HEK293 (cell line): ENCODE data around the gene NOS1.
"Not testable (repeated sequence)": the region's sequence is repeated elsewhere in the genome, so short reads cannot be mapped to it uniquely, and the experiment has no call there.

Source experiments
- CTCF ChIA-PET: fragments of 350-600 bp; formaldehyde crosslinking; extraction: SDS; loops from one replicate; lab custom pipeline; 2021; ENCODE audit warnings: antibody characterized with exemption; lab: Yijun Ruan, JAX
- POLR2A ChIA-PET: fragments of 300-600 bp; formaldehyde crosslinking; extraction: SDS; loops from one replicate; lab custom pipeline; 2020; ENCODE audit warnings: antibody characterized with exemption, inconsistent platforms; lab: Yijun Ruan, JAX
- H3K27ac ChIP-seq: fragments of 200-500 bp; sonication (Bioruptor generic); 2 replicates; pipeline ENCODE4 v1.5.1; 2014; ENCODE audit warnings: low read depth, low read length, control low read depth, inconsistent platforms; ENCODE audit errors: extremely low read depth
- H3K36me3 ChIP-seq, 2 experiments: fragments of 200-500 bp in 1 of 2; sonication (Bioruptor generic) in 1 of 2; 1 replicate in 1 of 2; 2 replicates in 1 of 2; pipeline ENCODE4 v1.5.1; 2014 to 2017; ENCODE audit warnings: inconsistent platforms in 2 of 2, low read length in 2 of 2; ENCODE audit not compliant: control insufficient read depth in 2 of 2, insufficient read depth in 1 of 2
- H3K4me1 ChIP-seq: fragments of 200-500 bp; sonication (Bioruptor generic); 2 replicates; pipeline ENCODE4 v1.5.1; 2014; ENCODE audit warnings: mild to moderate bottlenecking, low read length, inconsistent platforms; ENCODE audit not compliant: control insufficient read depth, insufficient read depth
- H3K4me3 ChIP-seq: 2 replicates; pipeline ENCODE4 v1.5.1; 2011; ENCODE audit warnings: low read depth, mild to moderate bottlenecking, control low read depth, low read length, moderate library complexity
- H3K9me3 ChIP-seq: fragments of 200-500 bp; sonication (Bioruptor generic); 2 replicates; pipeline ENCODE4 v1.5.1; 2014; ENCODE audit warnings: low read depth, low read length, inconsistent platforms; ENCODE audit not compliant: control insufficient read depth, insufficient read depth
- ATF2 ChIP-seq: fragments of 450-650 bp; formaldehyde crosslinking; IDR thresholded peaks from 2 replicates; pipeline ENCODE4 v1.5.1; 2016; ENCODE audit warnings: missing biosample characterization, missing genetic modification characterization, low read depth
- BCL11B ChIP-seq: fragments of 450-650 bp; formaldehyde crosslinking; IDR thresholded peaks from 2 replicates; pipeline ENCODE4 v1.5.1; 2016; ENCODE audit warnings: low read depth, missing biosample characterization, missing genetic modification characterization
- HOXC10 ChIP-seq: sonication (generic); formaldehyde crosslinking; IDR thresholded peaks from 2 replicates; pipeline ENCODE4 v1.8.1; 2023; ENCODE audit warnings: mild to moderate bottlenecking, missing genetic modification reagents
- OSR2 ChIP-seq: fragments of 450-650 bp; formaldehyde crosslinking; IDR thresholded peaks from 2 replicates; pipeline ENCODE4 v1.5.1; 2016; ENCODE audit warnings: missing biosample characterization, missing genetic modification characterization
- PRDM10 ChIP-seq: fragments of 450-650 bp; formaldehyde crosslinking; IDR thresholded peaks from 2 replicates; pipeline ENCODE4 v1.5.1; 2016; ENCODE audit warnings: missing biosample characterization, missing genetic modification characterization
- RBAK ChIP-seq: fragments of 450-650 bp; formaldehyde crosslinking; IDR thresholded peaks from 2 replicates; pipeline ENCODE4 v1.5.1; 2016; ENCODE audit warnings: missing biosample characterization, missing genetic modification characterization
- REPIN1 ChIP-seq: fragments of 450-650 bp; formaldehyde crosslinking; IDR thresholded peaks from 2 replicates; pipeline ENCODE4 v1.5.1; 2017; ENCODE audit warnings: missing biosample characterization, missing genetic modification characterization, low read depth
- SCRT1 ChIP-seq: fragments of 450-650 bp; formaldehyde crosslinking; IDR thresholded peaks from 2 replicates; pipeline ENCODE4 v1.5.1; 2016; ENCODE audit warnings: missing biosample characterization, missing genetic modification characterization, borderline replicate concordance
- SP2 ChIP-seq: fragments of 450-650 bp; formaldehyde crosslinking; IDR thresholded peaks from 2 replicates; pipeline ENCODE4 v1.5.1; 2016; ENCODE audit warnings: missing biosample characterization, missing genetic modification characterization
- SP3 ChIP-seq: fragments of 450-650 bp; formaldehyde crosslinking; IDR thresholded peaks from 2 replicates; pipeline ENCODE4 v1.5.1; 2016; ENCODE audit warnings: missing biosample characterization, missing genetic modification characterization
- TSHZ1 ChIP-seq: fragments of 450-650 bp; formaldehyde crosslinking; IDR thresholded peaks from 2 replicates; pipeline ENCODE4 v1.5.1; 2016; ENCODE audit warnings: missing biosample characterization, missing genetic modification characterization, borderline replicate concordance
- ZBTB20 ChIP-seq: fragments of 450-650 bp; formaldehyde crosslinking; IDR thresholded peaks from 2 replicates; pipeline ENCODE4 v1.5.1; 2016; ENCODE audit warnings: missing biosample characterization, missing genetic modification characterization
- ZNF112 ChIP-seq: fragments of 450-650 bp; formaldehyde crosslinking; IDR thresholded peaks from 2 replicates; pipeline ENCODE4 v1.5.0; 2017; ENCODE audit warnings: missing biosample characterization, missing genetic modification characterization
- ZNF280D ChIP-seq: fragments of 450-650 bp; formaldehyde crosslinking; IDR thresholded peaks from 2 replicates; pipeline ENCODE4 v1.5.1; 2016; ENCODE audit warnings: missing biosample characterization, missing genetic modification characterization
- ZNF398 ChIP-seq: fragments of 450-650 bp; formaldehyde crosslinking; IDR thresholded peaks from 2 replicates; pipeline ENCODE4 v1.5.1; 2017; ENCODE audit warnings: missing biosample characterization, missing genetic modification characterization
- ZNF433 ChIP-seq: fragments of 450-650 bp; formaldehyde crosslinking; IDR thresholded peaks from 2 replicates; pipeline ENCODE4 v1.5.1; 2016; ENCODE audit warnings: missing biosample characterization, missing genetic modification characterization, low read depth
- ZNF624 ChIP-seq: fragments of 450-650 bp; formaldehyde crosslinking; IDR thresholded peaks from 2 replicates; pipeline ENCODE4 v1.5.1; 2017; ENCODE audit warnings: missing biosample characterization, missing genetic modification characterization

NOS1 gene

GRCh38 chr12:117193903-117194302 lies 167.5 kb downstream of the NOS1 start:
- POLR2A ChIA-PET, result no interaction called here
- Histone ChIP-seq H3K27ac (no peak overlapping the region), H3K4me3 (no peak overlapping the region), H3K36me3 (no peaks in the 10 kb centered on the region), H3K4me1 (no peaks in the 10 kb centered on the region), H3K9me3 (no peaks in the 10 kb centered on the region)
- CTCF ChIA-PET, result no interaction called here
- TF ChIP-seq SCRT1 (tag by site-specific recombination), result no peak
- TF ChIP-seq HOXC10 (CRISPR knock-in tag), result no peak
- TF ChIP-seq RBAK (tag by site-specific recombination), result peak; percentile 94
- TF ChIP-seq BCL11B (tag by site-specific recombination), result no peak
- TF ChIP-seq ZNF280D (tag by site-specific recombination), result no peak

GRCh38 chr12:117192581-117192980 lies 168.8 kb downstream of the NOS1 start:
- H3K4me1 ChIP-seq, H3K36me3 ChIP-seq, H3K4me3 ChIP-seq, H3K27ac ChIP-seq, H3K9me3 ChIP-seq, POLR2A ChIA-PET: not testable (repeated sequence)
- CTCF ChIA-PET, result interaction anchor here (0.6 kb wide), 1 partner anchor 626 kb away, joined by 3 read pairs; no protein-coding TSS in a partner anchor

- Histone ChIP-seq H3K36me3 (peaks cover 4% of the 10 kb centered on the region in 2 experiments), H3K9me3 (no peaks in the 10 kb centered on the region), H3K4me3 (no peak overlapping the region), H3K4me1 (no peaks in the 10 kb centered on the region), H3K27ac (no peak overlapping the region)
- ChIA-PET CTCF (interaction anchor here (0.6 kb wide), 1 partner anchor 626 kb away, joined by 3 read pairs; no protein-coding TSS in a partner anchor), POLR2A (no interaction called here)
- peak; percentile 24; the same call in 1 of the 2 replicates for TF ChIP-seq SP2 (tag by site-specific recombination)
- TF ChIP-seq ATF2 (tag by site-specific recombination), result no peak
- no peak for TF ChIP-seq ZNF398 (tag by site-specific recombination)
- TF ChIP-seq SP3 (tag by site-specific recombination), result 0 out of 2 replicates have a peak, but pooled peaks have one; percentile 20
- TF ChIP-seq OSR2 (tag by site-specific recombination), result 0 out of 2 replicates have a peak, but pooled peaks have one; percentile 12
- TF ChIP-seq TSHZ1 (tag by site-specific recombination), result no peak
- TF ChIP-seq PRDM10 (tag by site-specific recombination), result 0 out of 2 replicates have a peak, but pooled peaks have one; percentile 13
- TF ChIP-seq ZBTB20 (tag by site-specific recombination), result peak; percentile 63; the same call in 1 of the 2 replicates
- no peak for TF ChIP-seq ZNF433
- TF ChIP-seq ZNF624, result no peak
- no peak for TF ChIP-seq REPIN1 (tag by site-specific recombination)
- TF ChIP-seq ZNF112 (tag by site-specific recombination), result no peak
These were observed 169.4 kb downstream of the NOS1 start for GRCh38 chr12:117192057-117192456.
